GM21360 (cell line): Measurements from ENCODE around the gene PHF23.

Source experiments
- ATAC-seq: cut with Tn5 transposase; IDR thresholded peaks from one replicate; pipeline ENCODE4 v1.9.1; 2021; ENCODE audit warnings: mild to moderate bottlenecking, moderate library complexity; ENCODE audit not compliant: unreplicated experiment

Gene PHF23

GRCh38 chr17:7238420-7239090, 702 bp downstream of the PHF23 start:
- ATAC-seq: no peak

- no peak for ATAC-seq
These were observed 1.4 kb downstream of the PHF23 start for GRCh38 chr17:7237761-7238419.

GRCh38 chr17:7237266-7237760, 1.9 kb downstream of the PHF23 start:
- no peak for ATAC-seq

- ATAC-seq: no peak
These were observed 2.4 kb downstream of the PHF23 start for GRCh38 chr17:7236808-7237207.

GRCh38 chr17:7235693-7236665, 3.3 kb downstream of the PHF23 start:
- no peak for ATAC-seq

- ATAC-seq: peak; percentile 43
These were observed 4.9 kb downstream of the PHF23 start, which contains the start of gene DVL2 for GRCh38 chr17:7234083-7234951. DVL2 (minus strand) TSS chr17:7234517; CDS start chr17:7234262, 255 bp downstream.

- peak; percentile 1 for ATAC-seq
These were observed 5.6 kb downstream of the PHF23 start for GRCh38 chr17:7233701-7234082.

GRCh38 chr17:7232114-7232513, 7.1 kb downstream of the PHF23 start:
- ATAC-seq: no peak

- ATAC-seq: no peak
These were observed 9.8 kb downstream of the PHF23 start for GRCh38 chr17:7229504-7229903.

- ATAC-seq: no peak
These were observed 10.3 kb downstream of the PHF23 start for GRCh38 chr17:7228920-7229319.

GRCh38 chr17:7226721-7227710, 12.2 kb downstream of the PHF23 start:
- ATAC-seq: no peak

- no peak for ATAC-seq
These were observed 13.4 kb downstream of the PHF23 start for GRCh38 chr17:7225711-7226331.

- no peak for ATAC-seq
These were observed 14.6 kb downstream of the PHF23 start for GRCh38 chr17:7224661-7225111.

GRCh38 chr17:7224110-7224509, 15.1 kb downstream of the PHF23 start:
- ATAC-seq: no peak

- no peak for ATAC-seq
These were observed 15.9 kb downstream of the PHF23 start for GRCh38 chr17:7223375-7223774.

GRCh38 chr17:7222972-7223292, 16.3 kb downstream of the PHF23 start:
- ATAC-seq: no peak

GRCh38 chr17:7222093-7222971, 16.9 kb downstream of the PHF23 start:
- no peak for ATAC-seq
